ENCODE data around the gene PDE4D.

Gene PDE4D

DNA sequence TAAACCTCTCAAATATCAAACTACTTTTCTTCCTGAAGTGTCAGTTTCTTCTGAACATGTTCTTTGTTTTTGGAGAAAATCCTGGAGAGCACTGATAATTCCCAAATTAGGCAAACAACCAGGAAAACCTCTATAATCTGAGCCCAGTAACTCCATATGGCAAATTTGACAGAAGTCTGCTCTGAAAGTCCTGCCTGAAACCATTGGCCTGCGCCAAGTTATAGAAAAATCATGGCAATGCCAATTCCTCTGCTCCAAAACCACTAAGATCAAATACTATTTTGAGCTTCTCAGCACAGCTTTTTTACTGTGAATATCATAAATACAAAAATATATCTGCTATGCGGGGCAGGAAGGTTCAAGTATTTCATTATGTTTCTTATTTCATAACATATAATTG is 45.9 kb downstream of the PDE4D start:
- Histone ChIP-seq H3K4me1 (ENCODE audit: low read length) (no peaks in the 10 kb centered on the region), H3K36me3 (replicated peaks; ENCODE audit: insufficient read depth, low read length) (no peaks in the 10 kb centered on the region), H3K4me3 (ENCODE audit: low read length) (no peak overlapping the region), H3K79me2 (ENCODE audit: low read length) (no peaks in the 10 kb centered on the region), H3K9me2 (replicated peaks; ENCODE audit: insufficient read depth, low read length) (no peaks in the 10 kb centered on the region), H3K27ac (ENCODE audit: low read length) (no peak overlapping the region), H3K4me2 (ENCODE audit: low read depth, low read length) (no peak overlapping the region), H3K27me3 (replicated peaks; ENCODE audit: insufficient read depth, low read length) (no peaks in the 10 kb centered on the region), H2AFZ (ENCODE audit: low read length) (no peak overlapping the region), H4K20me1 (ENCODE audit: insufficient read depth, low read length) (no peaks in the 10 kb centered on the region), H3F3A (ENCODE audit: insufficient read depth, low read length) (no peaks in the 10 kb centered on the region), H3K9me3 (replicated peaks; ENCODE audit: insufficient read depth, low read length) (no peaks in the 10 kb centered on the region), H3K9ac (ENCODE audit: low read length) (no peak overlapping the region)
- no peak for DNase-seq
- TF ChIP-seq EZH2phosphoT487 (IDR thresholded peaks at IDR 0.05; ENCODE audit: low read length) (no peak), EZH2 (optimal IDR thresholded peaks at IDR 0.05; ENCODE audit: low read depth, low read length) (no peak)
- TF ChIP-seq, protein P1, sequence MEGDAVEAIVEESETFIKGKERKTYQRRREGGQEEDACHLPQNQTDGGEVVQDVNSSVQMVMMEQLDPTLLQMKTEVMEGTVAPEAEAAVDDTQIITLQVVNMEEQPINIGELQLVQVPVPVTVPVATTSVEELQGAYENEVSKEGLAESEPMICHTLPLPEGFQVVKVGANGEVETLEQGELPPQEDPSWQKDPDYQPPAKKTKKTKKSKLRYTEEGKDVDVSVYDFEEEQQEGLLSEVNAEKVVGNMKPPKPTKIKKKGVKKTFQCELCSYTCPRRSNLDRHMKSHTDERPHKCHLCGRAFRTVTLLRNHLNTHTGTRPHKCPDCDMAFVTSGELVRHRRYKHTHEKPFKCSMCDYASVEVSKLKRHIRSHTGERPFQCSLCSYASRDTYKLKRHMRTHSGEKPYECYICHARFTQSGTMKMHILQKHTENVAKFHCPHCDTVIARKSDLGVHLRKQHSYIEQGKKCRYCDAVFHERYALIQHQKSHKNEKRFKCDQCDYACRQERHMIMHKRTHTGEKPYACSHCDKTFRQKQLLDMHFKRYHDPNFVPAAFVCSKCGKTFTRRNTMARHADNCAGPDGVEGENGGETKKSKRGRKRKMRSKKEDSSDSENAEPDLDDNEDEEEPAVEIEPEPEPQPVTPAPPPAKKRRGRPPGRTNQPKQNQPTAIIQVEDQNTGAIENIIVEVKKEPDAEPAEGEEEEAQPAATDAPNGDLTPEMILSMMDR (IDR thresholded peaks at IDR 0.05; ENCODE audit: low read length), result no peak

DNA sequence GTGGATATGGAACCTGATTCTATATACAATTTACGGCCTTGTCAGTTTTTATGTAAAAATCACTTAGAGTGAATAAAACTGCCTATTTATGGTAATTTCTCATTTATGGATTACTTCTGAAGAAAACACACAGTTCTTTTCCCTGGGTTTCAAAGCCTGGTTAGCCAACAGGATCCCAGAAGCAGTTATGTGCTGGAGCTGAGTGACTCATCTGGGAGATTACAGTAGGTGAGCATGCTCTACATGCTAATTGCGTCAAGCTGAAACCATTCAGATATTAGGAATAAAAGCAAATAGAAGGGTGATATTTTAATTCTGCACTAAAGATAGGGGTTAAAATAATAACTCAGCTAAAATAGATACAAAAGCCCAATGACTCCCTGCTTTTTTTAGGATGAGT is 47.8 kb downstream of the PDE4D start:
- Histone ChIP-seq H3K27me3 (replicated peaks; ENCODE audit: insufficient read depth, low read length) (no peaks in the 10 kb centered on the region), H3K4me3 (ENCODE audit: low read length) (no peak overlapping the region), H3K4me2 (ENCODE audit: low read depth, low read length) (no peak overlapping the region), H3K9ac (ENCODE audit: low read length) (no peak overlapping the region), H3K4me1 (ENCODE audit: low read length) (no peaks in the 10 kb centered on the region), H3K36me3 (replicated peaks; ENCODE audit: insufficient read depth, low read length) (no peaks in the 10 kb centered on the region), H4K20me1 (ENCODE audit: insufficient read depth, low read length) (no peaks in the 10 kb centered on the region), H3F3A (ENCODE audit: insufficient read depth, low read length) (no peaks in the 10 kb centered on the region), H3K79me2 (ENCODE audit: low read length) (no peaks in the 10 kb centered on the region), H3K9me2 (replicated peaks; ENCODE audit: insufficient read depth, low read length) (no peaks in the 10 kb centered on the region), H3K27ac (ENCODE audit: low read length) (no peak overlapping the region), H3K9me3 (replicated peaks; ENCODE audit: insufficient read depth, low read length) (no peaks in the 10 kb centered on the region), H2AFZ (ENCODE audit: low read length) (no peak overlapping the region)
- TF ChIP-seq EZH2phosphoT487 (IDR thresholded peaks at IDR 0.05; ENCODE audit: low read length) (no peak), EZH2 (optimal IDR thresholded peaks at IDR 0.05; ENCODE audit: low read depth, low read length) (no peak)
- TF ChIP-seq, protein P1 (IDR thresholded peaks at IDR 0.05; ENCODE audit: low read length), result no peak
- no peak for DNase-seq

DNA sequence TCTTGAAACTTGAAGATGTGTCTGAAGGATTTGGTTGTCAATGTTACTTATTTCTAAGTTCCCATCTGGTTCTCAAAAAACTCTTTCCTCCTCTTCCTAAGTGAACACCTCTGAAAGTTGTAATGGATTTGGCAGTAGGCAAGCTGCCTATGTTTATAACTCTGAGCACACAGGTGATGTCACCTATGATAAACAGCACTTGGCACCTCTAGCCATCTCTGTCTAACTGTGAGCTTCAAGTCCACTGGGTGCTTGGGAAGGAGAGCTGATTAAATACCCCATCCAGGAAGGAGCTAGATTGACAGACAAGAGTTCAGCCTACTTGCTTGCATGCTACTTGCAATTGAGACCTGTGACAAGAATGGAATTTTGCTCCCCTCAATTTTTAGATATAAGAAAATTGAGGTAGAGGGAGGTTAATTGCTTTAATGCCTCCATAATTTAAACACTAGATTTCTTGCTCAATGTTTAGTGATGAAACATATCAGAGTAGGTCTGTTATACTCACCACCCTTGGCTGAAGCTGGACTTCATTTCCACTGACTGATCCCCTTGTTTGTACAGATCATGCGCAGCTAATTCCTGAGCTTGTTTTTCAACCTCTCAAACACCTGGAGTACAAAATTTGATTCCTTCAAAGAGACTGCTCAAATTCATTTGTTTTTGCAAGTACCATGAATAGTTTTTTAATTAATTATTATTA is 49.9 kb downstream of the PDE4D start:
- DNase-seq, result no peak
- Histone ChIP-seq H3K27ac (ENCODE audit: low read length) (no peak overlapping the region), H3K79me2 (ENCODE audit: low read length) (no peaks in the 10 kb centered on the region), H3K9me2 (replicated peaks; ENCODE audit: insufficient read depth, low read length) (no peaks in the 10 kb centered on the region), H3K36me3 (replicated peaks; ENCODE audit: insufficient read depth, low read length) (no peaks in the 10 kb centered on the region), H3K9me3 (replicated peaks; ENCODE audit: insufficient read depth, low read length) (no peaks in the 10 kb centered on the region), H3K4me3 (ENCODE audit: low read length) (no peak overlapping the region), H3K9ac (ENCODE audit: low read length) (no peak overlapping the region), H3K27me3 (replicated peaks; ENCODE audit: insufficient read depth, low read length) (no peaks in the 10 kb centered on the region), H3K4me1 (ENCODE audit: low read length) (no peaks in the 10 kb centered on the region), H3K4me2 (ENCODE audit: low read depth, low read length) (no peak overlapping the region), H4K20me1 (ENCODE audit: insufficient read depth, low read length) (no peaks in the 10 kb centered on the region), H2AFZ (ENCODE audit: low read length) (no peak overlapping the region), H3F3A (ENCODE audit: insufficient read depth, low read length) (no peaks in the 10 kb centered on the region)
- TF ChIP-seq, protein P1 (IDR thresholded peaks at IDR 0.05; ENCODE audit: low read length), result no peak
- TF ChIP-seq EZH2 (optimal IDR thresholded peaks at IDR 0.05; ENCODE audit: low read depth, low read length) (no peak), EZH2phosphoT487 (IDR thresholded peaks at IDR 0.05; ENCODE audit: low read length) (no peak)

All from MM.1S (cell line).